ENCODE measurements around the gene GRPEL2. TPM values are rescaled to one million over a fixed set of nuclear protein-coding genes. Genes with fewer than 3 reads are reported as not detected.

Gene GRPEL2
- total and polyA plus RNA-seq, 2 of the 8 experiments (the other 6 are each of a cell fraction or from before 2014, with no cell fraction given) = 11.2 to 52.2 TPM

DNA sequence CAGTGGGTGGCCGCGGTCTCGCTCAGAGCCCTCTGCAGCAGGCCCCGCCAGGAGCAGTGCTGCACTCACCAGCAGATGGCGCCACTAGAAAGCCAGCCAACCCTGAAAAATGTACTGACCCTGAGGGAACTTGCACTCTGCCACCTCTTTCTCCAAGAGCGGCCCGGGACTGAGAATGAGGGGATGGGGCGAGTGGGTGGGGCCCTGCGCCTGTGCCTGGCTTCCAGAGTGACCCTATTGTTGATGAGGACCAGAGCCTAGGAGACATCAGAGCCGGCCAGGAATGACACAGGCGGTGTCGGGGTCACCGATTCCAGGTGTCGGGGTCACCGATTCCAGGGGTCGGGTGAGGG, 36.7 kb downstream of the GRPEL2 start (continued):
- TF ChIP-seq SIRT6 (IDR thresholded peaks at IDR 0.05; ENCODE audit: low read length) (no peak), GTF2F1 (IDR thresholded peaks at IDR 0.05; ENCODE audit: borderline replicate concordance, low read depth, low read length) (no peak), CTBP2 (IDR thresholded peaks at IDR 0.05; ENCODE audit: borderline replicate concordance, insufficient read depth, insufficient read length, low read length) (no peak), CHD1 (IDR thresholded peaks at IDR 0.05; ENCODE audit: low read depth, low read length) (no peak), KDM5A (IDR thresholded peaks at IDR 0.05; ENCODE audit: low read length) (no peak), CBX8 (IDR thresholded peaks at IDR 0.05; ENCODE audit: borderline replicate concordance, low read depth, low read length) (no peak), RBBP5 (IDR thresholded peaks at IDR 0.05; ENCODE audit: borderline replicate concordance, low read depth, low read length) (no peak), SP2 (IDR thresholded peaks at IDR 0.05; ENCODE audit: low read length) (no peak), KDM1A (IDR thresholded peaks at IDR 0.05; ENCODE audit: borderline replicate concordance, low read length) (no peak), MAFK (IDR thresholded peaks at IDR 0.05; ENCODE audit: low read depth, low read length) (no peak), JUN (IDR thresholded peaks at IDR 0.05; ENCODE audit: low read depth, low read length) (no peak), EP300 (IDR thresholded peaks at IDR 0.05; ENCODE audit: borderline replicate concordance in 1 of 2, low read depth in 2 of 2, low read length in 2 of 2) (no peak), RNF2 (IDR thresholded peaks at IDR 0.05; ENCODE audit: borderline replicate concordance, low read depth, low read length, missing control alignments, poor library complexity, severe bottlenecking) (no peak), BACH1 (IDR thresholded peaks at IDR 0.05; ENCODE audit: low read length) (no peak), RFX5 (IDR thresholded peaks at IDR 0.05; ENCODE audit: borderline replicate concordance, low read depth, low read length) (no peak), RXRA (IDR thresholded peaks at IDR 0.05; ENCODE audit: insufficient read depth, low read depth, low read length) (no peak), BCL11A (IDR thresholded peaks at IDR 0.05; ENCODE audit: low read depth in 2 of 2, low read length in 2 of 2) (no peak)
- TF ChIP-seq, protein P1, sequence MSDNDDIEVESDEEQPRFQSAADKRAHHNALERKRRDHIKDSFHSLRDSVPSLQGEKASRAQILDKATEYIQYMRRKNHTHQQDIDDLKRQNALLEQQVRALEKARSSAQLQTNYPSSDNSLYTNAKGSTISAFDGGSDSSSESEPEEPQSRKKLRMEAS (IDR thresholded peaks at IDR 0.05) = 0 out of 2 replicates have a peak, but pooled peaks have one; percentile 18

Measured in H1 (cell line).